Kidney glomerular epithelial cell (primary cell): ENCODE data around the gene LCE2B.
"Not testable (repeated sequence)": the region's sequence is repeated elsewhere in the genome, so short reads cannot be mapped to it uniquely, and the experiment has no call there.

ENCODE experiments used
- DNase-seq: peaks from one replicate; lab custom pipeline; 2025; lab: John Stamatoyannopoulos, UW

The LCE2B gene

GRCh38 chr1:152685823-152686222 is at the start of gene LCE2B:
TSS of gene LCE2B (plus strand) at chr1:152686123. CDS start at chr1:152686844, 721 bp downstream.
- DNase-seq: not testable (repeated sequence)

- DNase-seq: no peak
These were observed 45.6 kb upstream of the LCE2B start for GRCh38 chr1:152640351-152640750.

DNA sequence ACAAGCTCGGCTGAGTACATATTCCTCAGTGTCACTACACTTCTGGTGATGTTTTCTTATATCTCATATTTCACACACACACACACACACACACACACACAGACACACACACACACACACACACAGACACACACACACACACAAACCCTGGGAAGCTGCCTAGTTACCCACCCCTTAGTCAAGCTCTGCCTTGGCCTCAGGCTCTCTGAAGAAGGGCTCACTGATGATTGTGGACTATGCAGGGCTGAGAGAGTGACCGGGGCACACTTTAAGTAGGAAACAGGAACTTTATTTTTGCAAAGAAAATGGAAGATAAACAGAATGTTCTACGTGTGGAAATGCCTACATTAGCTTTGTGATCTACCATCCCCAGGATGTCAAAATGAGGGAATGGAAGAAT is 42.0 kb upstream of the LCE2B start:
- no peak for DNase-seq

DNA sequence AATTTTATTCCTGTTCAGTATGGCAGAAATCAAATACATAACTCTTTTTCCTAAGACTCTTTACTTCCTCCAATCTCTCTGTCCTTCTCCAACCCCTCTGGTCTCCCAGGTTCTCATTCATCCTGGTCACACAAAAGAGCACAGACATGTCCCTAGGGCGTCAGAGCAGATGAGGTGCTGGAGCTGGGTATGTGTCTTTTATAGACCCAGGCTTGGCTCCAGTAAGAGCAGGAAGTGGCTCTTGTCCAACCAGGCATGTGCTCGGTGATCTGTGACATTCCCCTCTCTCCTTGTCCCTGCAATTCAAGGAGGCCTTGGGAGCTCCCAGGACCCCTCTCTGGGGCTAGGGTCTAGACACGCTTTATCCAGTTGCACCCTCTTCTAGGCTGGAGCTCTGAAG is 40.8 kb upstream of the LCE2B start:
- DNase-seq: no peak

- DNase-seq: no peak
These were observed 39.3 kb upstream of the LCE2B start for GRCh38 chr1:152646656-152647055.

- DNase-seq: peak; percentile 16
These were observed 31.8 kb upstream of the LCE2B start for GRCh38 chr1:152654110-152654509.

DNA sequence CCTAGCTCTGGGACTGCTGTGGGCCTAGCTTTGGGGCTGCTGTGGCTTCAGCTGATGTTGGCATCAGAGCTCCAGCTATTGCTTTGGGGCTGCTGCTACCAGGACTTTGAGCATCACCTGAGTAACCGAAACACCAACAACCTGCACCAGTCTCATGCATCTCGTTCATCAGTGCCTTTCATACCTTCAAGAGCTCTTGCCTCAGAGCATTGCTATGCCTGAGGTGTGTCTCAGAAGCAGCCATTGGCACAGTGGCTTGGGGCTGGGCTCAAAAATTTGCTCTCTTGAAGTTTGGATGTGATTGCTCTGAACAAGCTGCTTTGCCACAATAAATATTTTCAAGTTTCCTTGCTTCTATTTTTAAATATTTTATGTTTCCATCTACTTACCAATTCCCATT is 29.5 kb upstream of the LCE2B start:
- DNase-seq: no peak

GRCh38 chr1:152657677-152658076 is 28.2 kb upstream of the LCE2B start:
- DNase-seq: no peak

DNA sequence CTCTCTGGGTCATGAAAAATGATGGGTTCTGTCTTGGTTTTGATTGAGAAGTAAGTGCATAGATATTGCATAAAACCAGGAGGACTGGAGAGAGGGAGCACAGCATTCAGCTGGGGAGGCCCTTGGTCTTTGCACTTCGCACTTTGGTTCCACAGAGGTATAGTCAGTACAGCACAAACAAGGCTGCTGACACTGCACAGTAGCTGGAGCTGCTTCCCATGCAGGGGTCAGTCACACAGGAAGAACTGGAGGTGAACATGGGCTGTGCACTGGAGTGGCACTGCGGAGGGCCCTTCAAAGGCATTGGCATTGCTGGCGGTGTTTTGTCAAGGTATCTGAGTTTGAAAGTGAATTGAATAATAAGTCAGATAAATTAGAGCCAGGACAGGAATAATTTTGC is 27.3 kb upstream of the LCE2B start:
- DNase-seq: no peak

- no peak for DNase-seq
These were observed 22.8 kb upstream of the LCE2B start, which contains the start of gene LCE2D for GRCh38 chr1:152663098-152663497. TSS of gene LCE2D (plus strand) at chr1:152663380. CDS start at chr1:152664106, 726 bp downstream.

GRCh38 chr1:152666171-152666570 is 19.8 kb upstream of the LCE2B start:
- not testable (repeated sequence) for DNase-seq

DNA sequence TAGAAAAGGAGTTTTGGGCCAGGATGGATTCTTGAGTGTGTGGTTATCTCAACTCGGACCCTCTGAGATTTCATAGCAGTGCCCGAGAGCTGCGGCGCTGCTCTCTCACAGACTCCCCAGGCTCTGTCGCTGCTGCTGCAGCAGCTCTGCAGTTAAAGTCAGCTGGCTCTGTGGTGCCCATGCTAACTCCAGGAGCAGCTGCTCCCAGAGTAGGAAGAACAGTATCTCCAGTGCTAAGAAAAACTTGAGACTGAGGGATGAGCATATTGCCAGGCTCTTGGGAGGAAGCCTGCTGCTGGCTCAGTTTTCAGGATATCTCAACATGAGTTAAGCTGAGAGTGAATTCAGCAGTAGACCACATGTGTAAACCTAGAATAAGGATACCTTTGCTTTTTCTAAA is 18.3 kb upstream of the LCE2B start:
- DNase-seq: no peak

DNA sequence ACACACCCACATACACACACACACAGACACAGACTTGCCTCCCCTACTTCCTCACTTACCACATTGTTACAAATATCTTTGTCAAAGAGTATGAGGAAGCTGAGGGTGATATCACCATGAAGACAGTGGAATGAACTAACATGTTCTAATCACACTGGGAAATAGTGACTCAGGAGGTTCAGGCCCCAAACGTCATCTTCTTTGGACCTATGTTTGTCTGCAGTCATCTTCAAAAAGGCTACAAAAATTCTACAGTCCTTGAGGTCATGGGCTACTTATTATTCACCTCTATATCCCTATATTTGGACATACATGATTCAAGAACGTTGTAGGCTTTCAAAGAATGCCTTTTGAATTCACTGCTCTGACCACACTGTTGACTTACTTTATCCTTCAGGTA is 12.9 kb upstream of the LCE2B start:
- no peak for DNase-seq

DNA sequence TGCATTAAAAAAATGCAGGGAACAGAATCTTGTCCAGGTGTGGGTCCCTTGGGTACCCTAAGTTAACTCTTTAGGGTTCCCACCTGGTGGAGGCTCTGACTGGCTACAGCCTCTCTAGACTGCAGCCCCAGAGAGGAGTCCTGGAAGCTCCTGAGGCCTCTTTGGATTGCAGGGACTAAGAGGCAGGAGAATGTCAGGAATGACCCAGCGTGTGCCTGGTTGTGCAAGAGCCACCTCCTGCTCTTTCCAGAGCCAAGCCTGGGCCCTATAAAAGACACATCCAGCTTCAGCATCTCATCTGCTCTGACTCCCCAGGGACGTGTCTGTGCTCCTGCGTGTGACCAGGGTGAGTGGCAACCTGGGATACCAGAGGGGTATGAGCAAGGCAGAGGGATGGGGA is 10.9 kb upstream of the LCE2B start, which contains the start of gene LCE2C:
Gene LCE2C, plus strand, starts transcription at position 297 of the 400 bp plus-strand sequence. CDS start 737 bp downstream, outside the sequence.
- not testable (repeated sequence) for DNase-seq

GRCh38 chr1:152679459-152679858 is 6.5 kb upstream of the LCE2B start:
- no peak for DNase-seq

DNA sequence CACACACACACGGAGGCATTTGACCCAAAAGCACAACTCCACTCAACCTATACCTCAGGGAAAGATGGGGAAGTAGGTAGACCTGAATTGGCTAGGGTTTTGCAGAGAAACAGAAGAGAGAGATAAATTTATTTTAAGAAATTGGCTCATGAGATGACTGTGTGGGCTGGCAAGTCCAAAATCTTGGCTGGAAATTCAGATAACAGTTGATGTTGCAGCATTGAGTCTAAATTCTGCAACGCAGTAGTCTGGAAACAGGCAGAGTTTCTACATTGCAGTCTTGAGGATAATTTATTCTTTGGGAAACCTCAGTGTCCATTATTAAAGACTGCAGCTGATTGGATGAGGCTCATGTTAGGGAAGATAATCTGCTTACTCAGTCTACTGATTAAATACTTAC is 4.3 kb upstream of the LCE2B start:
- DNase-seq: no peak

- no peak for DNase-seq
These were observed 2.1 kb upstream of the LCE2B start for GRCh38 chr1:152683846-152684245.

GRCh38 chr1:152697701-152698600 is 12.0 kb downstream of the LCE2B start, which contains the start of gene LCE2A:
TSS of gene LCE2A (plus strand) at chr1:152698345. CDS start at chr1:152698902, 557 bp downstream.
- no peak for DNase-seq

DNA sequence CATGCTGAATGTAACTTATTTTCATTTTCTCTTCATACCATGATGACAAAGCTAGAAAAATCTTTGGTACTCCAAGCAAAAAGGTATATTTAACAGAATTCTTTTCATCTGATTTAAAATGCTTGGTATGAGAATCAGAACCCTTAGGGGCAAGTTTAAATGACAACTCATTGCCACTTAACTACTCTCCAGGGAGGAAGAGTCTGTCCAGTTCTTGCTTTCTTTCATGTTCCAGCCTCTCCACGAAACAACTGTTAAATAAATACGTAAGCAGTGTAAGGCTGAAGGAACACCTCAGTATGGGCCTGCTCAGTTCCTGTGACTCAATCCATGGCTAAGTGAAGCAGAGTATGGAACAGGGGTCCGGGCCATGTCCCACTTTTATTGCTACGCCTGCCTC is 13.8 kb downstream of the LCE2B start:
- DNase-seq: no peak

GRCh38 chr1:152707860-152708259 is 21.9 kb downstream of the LCE2B start, which contains the start of gene LCE4A:
TSS of gene LCE4A (plus strand) at chr1:152708160. CDS start at chr1:152709076, 916 bp downstream.
- no peak for DNase-seq

GRCh38 chr1:152718238-152718637 is 32.3 kb downstream of the LCE2B start:
- no peak for DNase-seq

GRCh38 chr1:152725261-152725660 is 39.3 kb downstream of the LCE2B start:
- no peak for DNase-seq

DNA sequence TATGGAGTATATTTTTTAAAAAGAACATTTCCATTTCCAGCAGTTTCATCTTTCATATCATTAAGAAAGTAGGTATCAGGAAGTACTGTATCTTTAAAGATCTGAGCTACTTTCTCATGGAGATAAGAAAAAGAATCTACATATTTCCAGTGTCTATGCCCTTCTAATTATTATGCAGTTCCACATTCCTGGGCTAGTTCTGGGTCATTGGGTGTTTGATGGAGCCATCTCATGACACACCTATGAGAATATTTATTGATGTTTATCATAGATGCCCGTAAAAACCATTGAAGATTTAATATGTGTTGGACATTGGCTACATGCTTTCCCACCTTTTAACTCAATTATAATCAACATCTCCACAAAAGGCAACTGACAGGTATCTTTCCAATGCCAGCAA is 43.1 kb downstream of the LCE2B start:
- no peak for DNase-seq
